ENCODE measurements around the gene FBXL5. TPM values are rescaled to one million over a fixed set of nuclear protein-coding genes. Genes with fewer than 3 reads are reported as not detected.

Gene FBXL5
- total RNA-seq, 1 donor from 2014 or later, result 101 TPM

- DNase-seq (no peak), ATAC-seq (no peak)
Measured at GRCh38 chr4:15557786-15558550, 97.2 kb downstream of the FBXL5 start.

GRCh38 chr4:15556511-15557092 lies 98.6 kb downstream of the FBXL5 start:
- intact Hi-C loops (cut with DNase I), result no loop called here
- Histone ChIP-seq H3K36me3 (peaks cover 34% of the 10 kb centered on the region), H3K4me3 (no peak overlapping the region), H3K27ac (no peak overlapping the region), H3K27me3 (no peaks in the 10 kb centered on the region), H3K4me1 (no peaks in the 10 kb centered on the region), H3K9me3 (no peaks in the 10 kb centered on the region)
- ATAC-seq (no peak), DNase-seq (no peak)
- no peak for TF ChIP-seq CTCF (IDR thresholded peaks at IDR 0.05)

More at GRCh38 chr4:15557786-15558550, 97.2 kb downstream of the FBXL5 start:
- H3K4me3 ChIP-seq, result no peak overlapping the region
- peaks cover 43% of the 10 kb centered on the region for H3K36me3 ChIP-seq
- no peaks in the 10 kb centered on the region for H3K9me3 ChIP-seq
- H3K27me3 ChIP-seq, result no peaks in the 10 kb centered on the region
- intact Hi-C loops (cut with DNase I), result no loop called here
- H3K4me1 ChIP-seq, result no peaks in the 10 kb centered on the region
- TF ChIP-seq CTCF (IDR thresholded peaks at IDR 0.05), result no peak
- no peak overlapping the region for H3K27ac ChIP-seq

Other genes with a start within 250 kb of the FBXL5 start
- gene C1QTNF7, start 227.3 kb downstream of the FBXL5 start, total RNA-seq, result 15.1 TPM
- gene CC2D2A, start 185.5 kb downstream of the FBXL5 start, total RNA-seq, result 15.5 TPM
- gene FAM200B, start 26.5 kb upstream of the FBXL5 start, total RNA-seq, result 29.3 TPM
- 11.0 TPM for gene BST1, start 47.7 kb upstream of the FBXL5 start, total RNA-seq
- 2.4 TPM for gene CD38, start 123.0 kb upstream of the FBXL5 start, total RNA-seq